ENCODE results near the gene CNGB1. TPM values are rescaled to one million over a fixed set of nuclear protein-coding genes. Genes with fewer than 3 reads are reported as not detected.

Gene CNGB1
- total RNA-seq, 1 experiment from 2014 or later, result 0.04 TPM

- Histone ChIP-seq H4K20me1 (ENCODE audit: low read length) (no peaks in the 10 kb centered on the region), H3K4me2 (ENCODE audit: low read length) (no peak overlapping the region), H3F3A (ENCODE audit: low read length, unreplicated experiment) (no peaks in the 10 kb centered on the region), H3K27me3 (ENCODE audit: low read length) (no peaks in the 10 kb centered on the region), H3K36me3 (ENCODE audit: low read depth, low read length) (no peaks in the 10 kb centered on the region), H3K9me2 (replicated peaks; ENCODE audit: low read length) (no peaks in the 10 kb centered on the region), H3K4me3 (ENCODE audit: low read length) (no peak overlapping the region), H3K27ac (ENCODE audit: low read length) (no peak overlapping the region), H2AFZ (ENCODE audit: low read length) (no peak overlapping the region), H3K9ac (ENCODE audit: low read length) (no peak overlapping the region), H3K4me1 (ENCODE audit: insufficient read depth, low read length) (no peaks in the 10 kb centered on the region), H3K9me3 (ENCODE audit: low read length) (no peaks in the 10 kb centered on the region), H3K79me2 (ENCODE audit: low read length) (no peaks in the 10 kb centered on the region)
- CTCF ChIA-PET, result no interaction called here
- intact Hi-C loops (cut with micrococcal nuclease), result no loop called here
- no TSS peak for BruUV-seq (replicated peaks)
- no peak for ATAC-seq
- POLR2A ChIA-PET (ENCODE audit: unreplicated experiment), result no interaction called here
- no peak for TF ChIP-seq EZH2 (IDR thresholded peaks at IDR 0.05; ENCODE audit: low read length, unreplicated experiment)
- TF ChIP-seq EZH2phosphoT487 (IDR thresholded peaks at IDR 0.05; ENCODE audit: borderline replicate concordance, low read length), result no peak
- no peak for TF ChIP-seq CTCF (conservative IDR thresholded peaks at IDR 0.05; ENCODE audit: low read depth, low read length)
- DNase-seq, result no peak
Observed at GRCh38 chr16:57961538-57961937, 9.4 kb downstream of the CNGB1 start.

GRCh38 chr16:57960826-57961472, 10.0 kb downstream of the CNGB1 start:
- no TSS peak for BruUV-seq (replicated peaks)
- no peaks in the 10 kb centered on the region for H3K36me3 ChIP-seq (ENCODE audit: low read depth, low read length)
- no peak overlapping the region for H3K27ac ChIP-seq (ENCODE audit: low read length)
- H2AFZ ChIP-seq (ENCODE audit: low read length), result no peak overlapping the region
- TF ChIP-seq EZH2phosphoT487 (IDR thresholded peaks at IDR 0.05; ENCODE audit: borderline replicate concordance, low read length) (no peak), EZH2 (IDR thresholded peaks at IDR 0.05; ENCODE audit: low read length, unreplicated experiment) (no peak), CTCF (conservative IDR thresholded peaks at IDR 0.05; ENCODE audit: low read depth, low read length) (no peak)
- no peaks in the 10 kb centered on the region for H3F3A ChIP-seq (ENCODE audit: low read length, unreplicated experiment)
- H3K4me3 ChIP-seq (ENCODE audit: low read length), result no peak overlapping the region
- no peaks in the 10 kb centered on the region for H4K20me1 ChIP-seq (ENCODE audit: low read length)
- no peak overlapping the region for H3K9ac ChIP-seq (ENCODE audit: low read length)
- H3K4me2 ChIP-seq (ENCODE audit: low read length), result no peak overlapping the region
- no peaks in the 10 kb centered on the region for H3K9me3 ChIP-seq (ENCODE audit: low read length)
- DNase-seq (no peak), ATAC-seq (no peak)
- no peaks in the 10 kb centered on the region for H3K4me1 ChIP-seq (ENCODE audit: insufficient read depth, low read length)
- intact Hi-C loops (cut with micrococcal nuclease), result no loop called here
- ChIA-PET CTCF (no interaction called here), POLR2A (ENCODE audit: unreplicated experiment) (no interaction called here)
- no peaks in the 10 kb centered on the region for H3K9me2 ChIP-seq (replicated peaks; ENCODE audit: low read length)
- no peaks in the 10 kb centered on the region for H3K27me3 ChIP-seq (ENCODE audit: low read length)
- no peaks in the 10 kb centered on the region for H3K79me2 ChIP-seq (ENCODE audit: low read length)

- H3K27me3 ChIP-seq (ENCODE audit: low read length), result no peaks in the 10 kb centered on the region
- CTCF ChIA-PET, result no interaction called here
Observed at GRCh38 chr16:57960310-57960709, 10.6 kb downstream of the CNGB1 start.

More at GRCh38 chr16:57960310-57960709, 10.6 kb downstream of the CNGB1 start:
- H3K4me3 ChIP-seq (ENCODE audit: low read length), result no peak overlapping the region
- H3K27ac ChIP-seq (ENCODE audit: low read length), result no peak overlapping the region
- no TSS peak for BruUV-seq (replicated peaks)
- no peaks in the 10 kb centered on the region for H4K20me1 ChIP-seq (ENCODE audit: low read length)
- POLR2A ChIA-PET (ENCODE audit: unreplicated experiment), result no interaction called here
- no peak for DNase-seq
- no peak overlapping the region for H3K9ac ChIP-seq (ENCODE audit: low read length)
- no peak for ATAC-seq
- intact Hi-C loops (cut with micrococcal nuclease), result no loop called here
- no peaks in the 10 kb centered on the region for H3K36me3 ChIP-seq (ENCODE audit: low read depth, low read length)
- TF ChIP-seq EZH2phosphoT487 (IDR thresholded peaks at IDR 0.05; ENCODE audit: borderline replicate concordance, low read length), result no peak
- no peak for TF ChIP-seq CTCF (conservative IDR thresholded peaks at IDR 0.05; ENCODE audit: low read depth, low read length)
- no peak for TF ChIP-seq EZH2 (IDR thresholded peaks at IDR 0.05; ENCODE audit: low read length, unreplicated experiment)
- no peaks in the 10 kb centered on the region for H3K79me2 ChIP-seq (ENCODE audit: low read length)
- H3K4me1 ChIP-seq (ENCODE audit: insufficient read depth, low read length), result no peaks in the 10 kb centered on the region
- no peaks in the 10 kb centered on the region for H3K9me2 ChIP-seq (replicated peaks; ENCODE audit: low read length)
- no peaks in the 10 kb centered on the region for H3F3A ChIP-seq (ENCODE audit: low read length, unreplicated experiment)
- H3K4me2 ChIP-seq (ENCODE audit: low read length), result no peak overlapping the region
- H2AFZ ChIP-seq (ENCODE audit: low read length), result no peak overlapping the region
- no peaks in the 10 kb centered on the region for H3K9me3 ChIP-seq (ENCODE audit: low read length)

Measured in PC-3 (cell line).